GM19023 (cell line): Measurements from ENCODE around the gene BCO2.

Source experiments
- ATAC-seq: cut with Tn5 transposase; IDR thresholded peaks from one replicate; pipeline ENCODE4 v1.9.1; 2021; ENCODE audit warnings: mild to moderate bottlenecking, moderate library complexity; ENCODE audit not compliant: unreplicated experiment

The BCO2 gene

DNA sequence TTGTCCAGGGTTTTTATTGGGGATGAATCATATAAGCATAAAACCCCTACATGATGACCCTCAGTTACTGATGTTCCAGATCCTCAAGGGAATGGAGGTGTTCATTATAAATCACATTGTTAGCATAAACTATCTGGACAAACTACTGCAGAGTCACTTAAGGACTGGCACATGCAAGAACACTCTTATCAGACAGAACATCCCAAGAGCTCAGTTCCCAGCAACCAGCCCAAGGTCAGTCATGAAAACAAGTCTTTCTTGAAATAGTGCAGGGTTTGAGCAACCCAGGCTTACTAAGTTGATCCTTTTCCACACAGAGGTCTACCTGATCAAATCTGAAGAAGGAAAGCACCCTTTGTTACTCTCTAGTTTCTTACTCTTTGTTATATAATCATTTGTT is 37.4 kb downstream of the BCO2 start:
- no peak for ATAC-seq

DNA sequence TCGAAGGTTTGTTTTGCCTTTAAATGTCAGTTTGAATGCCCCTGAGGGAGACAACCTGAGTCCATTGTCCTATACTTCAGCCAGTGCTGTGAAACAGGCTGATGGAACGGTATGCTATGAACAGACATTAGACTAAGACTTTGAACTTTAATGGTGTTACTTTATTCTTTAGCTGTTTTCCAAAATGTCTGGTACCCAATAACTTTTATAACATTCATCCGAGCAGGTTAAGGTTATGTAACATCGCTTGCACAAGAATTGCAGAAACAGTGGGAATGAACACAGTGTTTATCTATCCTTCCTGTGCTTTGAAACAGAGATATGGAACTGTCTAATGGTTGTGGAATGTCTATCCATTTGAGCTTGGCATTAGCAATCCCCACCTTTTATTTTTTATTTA is 38.4 kb downstream of the BCO2 start:
- no peak for ATAC-seq

DNA sequence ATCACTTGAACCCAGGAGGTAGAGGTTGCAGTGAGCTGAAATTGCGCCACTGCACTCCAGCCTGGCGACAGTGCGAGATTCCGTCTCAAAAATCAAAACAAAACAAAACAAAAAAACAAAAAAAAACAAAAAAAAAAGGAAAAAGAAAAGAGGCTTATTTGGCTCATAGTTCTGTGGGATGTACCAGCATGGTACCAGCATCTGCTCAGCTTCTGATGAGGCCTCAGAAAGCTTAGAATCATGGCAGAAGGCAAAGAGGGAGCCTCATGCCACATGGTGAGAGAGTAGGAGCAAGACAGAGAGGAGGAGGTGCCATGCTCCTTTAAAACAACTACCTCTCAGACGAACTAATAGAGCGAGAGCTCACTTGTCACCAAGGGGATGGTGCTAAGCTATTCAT is 40.3 kb downstream of the BCO2 start:
- no peak for ATAC-seq

DNA sequence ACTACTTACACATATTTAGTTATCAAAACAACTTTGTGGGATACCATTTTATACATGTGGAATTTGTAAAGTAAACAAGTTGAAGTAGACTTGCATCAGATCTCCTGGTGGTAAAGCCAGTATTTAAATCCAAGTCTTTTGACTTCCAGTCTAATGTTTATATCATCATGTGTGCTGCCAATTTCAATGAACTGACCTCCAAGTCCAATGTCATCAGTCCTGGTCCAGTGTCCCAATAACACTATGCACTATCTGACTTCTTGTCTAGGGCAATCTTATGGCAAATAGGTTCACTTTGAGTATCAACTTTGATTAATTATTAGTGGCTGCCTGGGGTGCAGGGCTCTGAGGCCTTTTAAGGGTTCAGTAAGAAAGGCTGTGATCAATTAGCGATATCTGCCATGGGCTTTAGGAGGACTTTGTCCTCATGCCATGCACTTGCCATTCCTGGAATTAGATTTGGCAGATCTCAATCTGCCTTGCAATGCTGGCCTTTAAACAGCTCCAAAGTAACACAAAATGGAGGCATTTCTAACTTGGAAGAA is 41.3 kb downstream of the BCO2 start:
- no peak for ATAC-seq

DNA sequence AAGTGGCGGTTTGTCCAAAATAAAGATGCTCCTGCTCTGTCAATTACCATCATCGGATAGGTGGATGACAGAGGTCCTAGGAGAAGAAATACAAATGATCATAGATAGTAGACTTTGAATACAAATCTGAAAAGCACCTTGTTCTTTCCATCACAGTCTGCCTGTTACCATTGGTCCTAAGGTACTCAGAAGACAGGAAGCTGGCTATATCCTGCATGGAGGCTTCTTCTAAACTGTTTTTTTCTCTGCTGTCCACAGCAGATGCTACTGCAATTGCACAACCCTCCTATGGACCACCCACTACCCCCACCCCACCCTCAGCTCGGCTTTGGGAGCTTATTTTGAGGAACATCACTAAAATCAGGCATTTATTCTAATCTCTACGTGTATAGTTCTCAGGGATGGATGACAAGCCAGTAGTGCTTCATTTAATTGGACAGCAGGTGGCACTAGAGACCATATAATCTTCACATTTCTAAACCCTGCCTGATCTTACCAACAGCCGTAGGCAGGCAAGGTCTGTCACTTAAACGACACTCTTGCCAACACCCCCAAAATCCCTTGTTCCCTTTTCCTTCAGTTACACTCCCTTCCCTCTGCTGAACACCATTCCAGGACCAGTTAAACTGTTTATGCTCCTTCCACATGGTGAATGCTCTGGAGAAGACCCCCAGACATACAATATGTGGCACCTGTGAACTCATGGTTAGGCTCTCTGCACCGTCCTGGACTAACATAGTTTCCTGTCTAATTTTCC is 44.3 kb downstream of the BCO2 start:
- ATAC-seq: peak; percentile 97

DNA sequence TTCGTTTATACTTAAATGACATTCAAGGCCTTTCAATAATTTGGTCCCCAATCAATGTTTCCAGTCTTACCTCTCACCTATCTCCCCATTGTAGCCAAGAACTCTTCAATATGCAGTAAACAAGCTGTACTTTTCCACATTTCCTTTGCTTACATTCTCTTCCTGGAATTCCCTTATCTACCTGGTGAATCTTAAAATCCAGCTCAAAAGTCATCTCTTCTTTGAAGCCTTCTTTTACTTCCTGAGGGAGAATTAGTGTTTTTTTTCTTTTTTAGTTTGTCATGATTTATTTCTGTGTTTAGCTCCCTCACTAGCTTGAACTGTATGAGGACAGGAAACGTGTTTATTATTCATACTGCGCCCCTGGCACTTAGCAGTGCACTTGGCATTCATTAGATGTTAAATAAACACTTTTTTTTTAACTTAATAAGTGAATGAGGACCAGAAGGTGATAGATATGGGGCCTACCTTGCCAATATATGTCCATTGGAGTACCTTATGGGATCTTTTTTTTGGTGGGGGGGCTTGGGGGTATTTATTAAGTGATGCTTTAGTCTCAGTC is 46.0 kb downstream of the BCO2 start:
- no peak for ATAC-seq

DNA sequence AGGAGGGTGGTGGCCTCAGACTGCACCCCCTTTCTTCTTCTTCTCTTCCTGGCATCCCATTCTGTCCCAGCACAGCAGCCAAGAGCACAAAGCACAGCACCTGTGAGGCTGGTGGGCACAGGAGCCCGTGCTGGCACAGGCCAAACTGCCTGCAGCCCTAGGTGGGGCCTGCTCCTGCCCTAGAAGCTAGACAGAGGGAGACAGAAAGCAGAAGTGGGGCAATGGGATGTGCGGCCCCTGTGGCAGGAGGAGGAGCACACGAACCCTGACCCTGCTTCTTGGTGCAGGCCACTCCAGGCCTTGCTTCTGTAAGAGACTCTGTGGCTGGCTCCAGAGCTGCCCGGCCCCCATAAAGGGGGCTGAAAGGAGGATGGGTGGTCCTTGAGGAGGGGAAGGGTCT is 47.0 kb downstream of the BCO2 start:
- no peak for ATAC-seq

DNA sequence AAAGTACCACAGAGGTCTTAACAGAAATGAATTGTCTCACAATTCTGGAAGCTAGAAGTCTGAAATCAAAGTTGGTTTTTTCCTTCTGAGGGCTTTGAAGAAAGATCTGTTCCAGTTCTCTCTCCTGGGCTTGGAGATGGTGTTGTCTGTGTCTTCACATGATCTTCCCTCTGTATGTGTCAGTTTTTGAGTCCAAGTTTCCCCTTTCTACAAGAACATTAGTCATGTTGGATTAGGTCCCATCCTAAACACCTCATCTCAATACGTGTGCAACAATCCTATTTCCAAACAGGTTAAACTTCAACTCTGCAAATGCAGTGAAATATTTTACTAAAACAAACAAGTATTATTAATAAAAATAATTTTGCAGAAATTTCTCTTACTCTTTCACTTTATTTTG is 47.8 kb downstream of the BCO2 start:
- ATAC-seq: no peak

DNA sequence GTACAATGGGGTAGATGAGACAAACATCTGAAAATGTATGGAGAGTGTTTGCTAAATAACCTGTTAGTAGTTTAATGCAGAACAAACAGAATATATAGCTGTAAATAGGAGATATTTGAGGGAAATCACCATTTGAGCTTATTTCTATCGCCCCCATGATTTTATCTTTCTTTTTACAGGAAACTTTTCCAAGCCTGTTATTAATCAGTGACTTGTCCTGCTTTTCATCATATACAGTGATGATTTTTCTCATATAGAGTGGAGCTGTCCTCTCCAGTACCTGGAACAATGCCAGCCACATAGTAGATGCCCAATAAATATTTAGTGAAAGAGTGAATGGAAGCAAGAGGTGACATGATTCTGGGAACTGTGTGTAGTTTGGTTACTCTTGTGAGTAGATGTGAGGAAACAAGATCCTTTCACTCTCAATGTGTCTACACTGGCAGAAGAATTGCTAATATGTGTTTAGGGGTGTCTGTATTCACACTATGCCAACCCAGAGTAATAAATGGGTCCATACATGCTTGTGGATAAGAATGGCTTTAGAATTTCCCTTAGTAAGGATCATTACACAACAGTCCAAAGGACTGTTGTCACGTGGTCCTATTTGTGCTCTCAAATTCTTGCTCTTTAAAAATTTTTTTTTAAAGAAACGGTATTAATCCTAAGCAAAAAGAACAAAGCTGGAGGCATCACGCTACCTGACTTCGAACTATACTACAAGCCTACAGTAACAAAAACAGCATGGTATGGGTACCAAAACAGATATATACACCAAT is 48.6 kb downstream of the BCO2 start:
- no peak for ATAC-seq

DNA sequence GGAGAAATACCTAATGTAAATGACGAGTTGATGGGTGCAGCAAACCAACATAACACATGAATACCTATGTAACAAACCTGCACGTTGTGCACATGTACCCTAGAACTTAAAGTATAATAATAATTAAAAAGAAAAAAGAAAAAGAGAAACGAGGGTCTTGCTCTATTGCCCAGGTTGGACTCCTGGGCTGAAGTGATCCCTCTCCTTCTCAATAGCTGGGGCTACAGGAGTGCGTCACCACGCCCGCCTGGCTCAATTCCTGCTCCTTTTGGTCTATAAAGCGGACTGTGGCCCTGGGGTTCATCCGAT is 50.4 kb downstream of the BCO2 start:
- no peak for ATAC-seq

DNA sequence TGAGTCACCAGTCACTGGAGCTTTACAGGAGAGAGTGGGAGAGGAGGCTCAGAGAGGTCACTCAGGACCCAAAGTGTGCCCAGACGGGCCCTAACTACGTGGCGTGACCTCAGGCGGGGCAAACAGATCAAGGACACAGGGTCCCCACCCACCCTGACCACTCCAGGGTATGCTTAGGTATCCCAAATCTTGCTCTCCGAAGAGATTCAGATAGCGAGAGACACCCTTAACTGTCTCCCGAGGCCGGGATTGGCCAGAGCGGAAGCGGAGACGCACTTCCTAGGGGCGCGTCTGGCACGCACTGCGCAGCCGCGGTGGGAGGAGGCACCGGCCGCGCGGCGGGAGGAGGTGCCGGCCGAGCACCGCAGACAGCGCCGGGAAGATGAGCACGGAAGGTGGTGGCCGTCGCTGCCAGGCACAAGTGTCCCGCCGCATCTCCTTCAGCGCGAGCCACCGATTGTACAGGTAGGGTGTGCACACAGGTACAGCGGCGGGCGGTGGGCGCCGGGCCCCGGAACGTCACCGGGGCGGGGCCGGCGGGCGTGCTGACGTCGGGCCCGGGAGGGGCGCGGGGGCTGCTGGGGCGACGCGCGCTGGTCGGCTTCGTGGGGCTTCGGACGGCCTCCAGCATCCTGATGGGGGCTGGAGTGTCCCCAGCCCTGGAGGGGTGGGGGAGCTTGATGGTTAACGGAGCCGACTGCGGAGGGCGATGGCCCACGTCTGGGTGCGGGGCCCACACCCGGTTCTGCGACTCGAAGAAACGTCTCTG is 50.9 kb downstream of the BCO2 start, which contains the start of gene PTS:
PTS (plus strand) TSS at position 367 of the 769 bp plus-strand sequence; CDS start at position 383, 16 bp downstream.
- ATAC-seq: peak; percentile 95

DNA sequence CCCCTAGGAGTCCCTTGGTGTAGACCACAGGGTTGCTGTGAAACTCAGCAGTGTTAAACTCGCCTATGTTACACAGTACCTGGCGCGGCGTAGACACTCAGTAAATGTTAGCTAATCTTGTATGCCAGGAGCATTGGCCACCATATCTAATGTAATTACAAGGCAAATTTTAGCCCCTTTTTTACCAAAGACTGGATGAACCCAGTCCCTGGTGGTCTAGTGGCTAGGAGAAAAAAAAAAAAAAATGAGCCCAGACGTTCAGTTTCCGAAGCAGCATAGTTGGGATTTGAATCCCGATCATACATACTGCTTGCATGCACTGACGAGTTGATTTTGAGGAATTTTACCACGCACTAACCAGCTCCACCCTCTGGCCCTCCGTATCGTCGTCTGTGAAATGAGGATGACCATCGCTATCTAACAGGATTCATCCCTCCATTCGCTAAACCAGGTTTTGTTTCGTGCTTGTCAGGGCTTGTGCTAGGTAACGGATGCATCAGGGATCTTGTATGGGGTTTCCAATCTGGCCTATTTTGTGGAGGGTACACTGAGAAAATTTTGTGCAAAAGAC is 51.6 kb downstream of the BCO2 start:
- peak; percentile 53 for ATAC-seq

DNA sequence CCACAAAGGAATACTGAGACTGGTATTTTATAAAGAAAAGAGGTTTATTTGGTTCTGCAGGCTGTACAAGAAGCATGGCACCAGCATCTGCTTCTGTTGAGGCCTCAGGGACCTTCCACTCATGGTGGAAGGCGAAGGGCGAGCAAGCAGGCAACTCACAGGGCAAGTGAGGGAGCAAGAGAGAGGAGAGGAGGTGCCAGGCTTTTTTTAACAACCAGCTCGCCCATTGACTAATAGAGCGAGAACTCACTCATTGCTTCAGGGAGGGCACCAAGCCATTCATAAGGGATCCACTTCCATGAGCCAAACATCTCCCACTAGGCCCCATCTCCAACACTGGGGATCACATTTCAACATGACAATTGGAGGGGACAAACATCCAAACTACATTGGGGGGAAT is 52.2 kb downstream of the BCO2 start:
- no peak for ATAC-seq

DNA sequence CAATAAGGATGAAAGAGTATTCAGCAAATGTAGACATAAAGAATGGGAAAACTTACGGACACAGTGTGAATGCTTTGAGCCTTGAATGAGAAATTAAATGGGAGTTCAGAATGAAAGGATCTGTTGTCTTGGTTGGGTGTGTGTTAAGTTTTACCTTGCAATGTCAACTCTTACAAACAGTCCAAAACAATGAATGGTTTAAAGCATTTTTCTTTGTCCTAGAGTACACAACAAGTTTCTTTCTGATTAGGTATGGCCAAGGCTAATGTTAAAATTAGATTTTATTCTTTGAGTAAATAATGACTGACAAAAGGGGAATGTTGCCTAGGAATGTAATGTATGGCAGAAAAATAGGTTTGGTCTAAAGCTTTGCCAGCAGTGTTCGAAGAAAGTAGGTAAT is 53.4 kb downstream of the BCO2 start:
- no peak for ATAC-seq

DNA sequence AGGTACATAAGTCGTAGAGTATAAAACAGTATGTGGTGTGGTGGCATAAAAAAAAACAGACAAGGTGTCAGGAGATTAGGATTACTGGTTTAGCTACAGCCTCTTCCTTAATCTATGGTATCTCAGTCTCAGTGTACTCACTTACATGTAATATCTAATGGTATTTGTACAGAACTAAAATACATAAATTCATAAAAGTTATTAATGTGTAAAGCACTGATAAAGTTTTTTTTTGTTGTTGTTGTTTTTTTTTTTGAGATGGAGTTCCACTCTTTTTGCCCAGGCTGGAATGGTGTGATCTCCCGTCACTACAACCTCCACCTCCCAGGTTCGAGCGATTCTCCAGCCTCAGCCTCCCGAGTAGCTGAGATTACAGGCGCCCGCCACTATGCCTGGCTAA is 53.8 kb downstream of the BCO2 start:
- no peak for ATAC-seq

DNA sequence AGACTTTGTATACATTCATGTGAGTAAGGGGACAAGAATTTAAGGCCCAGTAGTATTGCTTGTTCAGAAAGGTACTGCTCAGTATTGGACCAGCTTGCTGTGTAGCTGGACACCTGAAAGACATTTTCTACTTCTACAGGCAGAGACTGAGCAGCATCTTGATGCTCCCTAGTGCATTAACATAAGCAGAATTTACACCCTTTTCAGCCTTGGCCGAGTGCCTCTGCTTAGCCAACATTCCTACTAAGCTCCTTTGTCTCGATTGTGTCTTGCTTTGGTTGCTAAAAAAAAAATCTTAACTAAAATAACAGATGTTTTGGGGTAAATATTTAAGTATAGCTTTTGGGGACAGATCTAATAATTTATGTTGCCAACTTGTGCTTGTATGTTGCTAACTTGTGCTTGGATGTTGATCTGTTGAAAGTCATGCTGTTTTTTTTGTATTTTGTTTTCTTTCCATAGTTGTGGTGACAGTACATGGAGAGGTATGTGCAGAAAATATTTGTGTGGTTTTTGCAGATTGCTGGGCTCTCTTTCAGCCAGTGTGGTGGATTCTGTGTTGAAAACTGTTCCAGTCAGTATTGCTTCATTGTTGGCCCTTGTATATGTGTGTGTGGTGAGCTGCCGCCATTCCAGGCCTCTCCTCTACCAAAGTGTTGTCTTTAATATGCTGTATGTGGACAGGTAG is 54.6 kb downstream of the BCO2 start:
- ATAC-seq: no peak

DNA sequence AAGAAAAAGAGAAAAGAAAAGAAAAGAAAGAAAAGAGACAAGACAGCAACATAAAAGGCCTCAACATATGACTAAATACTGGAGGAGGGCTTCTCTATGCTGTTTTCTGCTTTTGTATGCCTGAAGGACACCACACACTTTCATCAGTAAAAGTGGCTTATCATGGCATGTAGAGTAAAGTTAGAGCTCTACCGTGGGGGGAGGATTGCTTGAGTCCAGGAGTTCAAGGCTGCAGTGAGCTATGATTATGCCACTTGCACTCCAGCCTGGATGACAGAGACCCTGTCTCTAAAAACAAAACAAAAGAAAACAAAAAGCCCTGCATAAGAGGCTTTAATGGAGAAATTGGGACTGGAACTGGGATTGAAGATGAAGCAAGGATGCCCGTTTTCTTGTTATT is 56.6 kb downstream of the BCO2 start:
- ATAC-seq: no peak

DNA sequence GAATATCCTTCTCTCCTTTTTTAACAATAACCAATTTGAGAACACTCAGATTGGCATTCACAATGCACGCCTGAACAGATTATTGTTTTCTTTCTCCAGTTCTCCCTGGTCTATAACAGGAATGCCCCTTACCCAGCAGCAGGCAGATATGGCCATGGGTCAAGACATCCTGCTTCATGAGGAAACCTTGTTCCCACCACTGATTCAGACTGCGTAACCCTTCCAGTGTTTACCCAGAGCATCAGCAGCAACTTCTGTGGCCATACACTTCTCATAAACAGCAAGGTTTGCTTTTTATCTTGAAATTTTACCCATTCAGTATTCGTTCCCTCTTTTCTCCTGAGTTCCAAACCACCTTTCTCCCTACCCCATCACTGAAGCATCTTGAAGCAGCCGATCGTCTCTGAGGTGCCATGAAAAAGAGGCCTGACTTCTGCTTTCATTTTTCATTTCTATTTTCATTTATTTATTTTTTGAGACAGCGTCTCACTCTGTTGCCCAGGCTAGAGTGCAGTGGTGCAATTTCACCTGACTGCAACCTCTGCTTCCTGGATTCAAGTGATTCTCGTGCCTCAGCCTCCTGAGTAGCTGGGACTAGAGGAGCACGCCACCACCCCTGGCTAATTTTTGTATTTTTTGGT is 60.6 kb downstream of the BCO2 start:
- ATAC-seq: no peak

DNA sequence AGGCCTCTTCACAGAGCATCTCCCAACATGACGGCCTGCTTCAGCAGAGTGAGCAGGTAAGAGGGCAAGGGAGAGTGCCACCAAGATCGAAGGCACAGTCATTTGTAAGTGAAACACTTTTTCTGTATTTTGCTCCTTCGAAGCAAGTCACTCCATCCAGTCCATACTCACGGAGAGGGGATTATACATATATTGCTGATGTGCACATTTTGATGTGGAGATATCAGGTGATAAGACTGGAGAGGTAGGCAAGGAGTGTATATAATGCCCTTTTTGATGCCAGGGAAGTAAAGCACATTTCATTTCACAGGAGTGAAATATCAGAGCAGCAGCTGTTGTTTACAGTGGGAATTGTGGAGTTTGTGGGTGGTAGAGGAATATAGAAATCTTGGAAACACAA is 62.1 kb downstream of the BCO2 start:
- no peak for ATAC-seq

DNA sequence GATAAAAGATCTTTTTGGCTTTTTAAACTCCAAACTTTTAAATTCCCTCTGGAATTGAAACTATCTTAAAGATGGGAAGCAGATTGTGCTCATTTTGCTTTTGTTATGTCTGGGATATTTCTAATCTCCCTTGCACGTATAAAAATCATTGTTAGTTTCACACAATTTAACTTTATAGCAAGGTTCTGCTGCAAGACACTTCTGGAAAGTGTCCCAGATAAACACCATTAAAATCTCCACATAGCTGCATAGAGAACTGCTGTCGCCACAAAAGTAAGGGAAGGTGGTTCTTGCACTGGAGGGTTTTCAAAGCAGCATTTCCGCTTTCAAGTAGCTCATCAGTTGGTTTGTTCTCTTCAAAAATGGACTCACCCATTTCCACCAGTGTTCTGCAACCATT is 62.7 kb downstream of the BCO2 start:
- ATAC-seq: no peak
